SK-N-MC (cell line): ENCODE data around the gene OMA1.
"Not testable (repeated sequence)": the region's sequence is repeated elsewhere in the genome, so short reads cannot be mapped to it uniquely, and the experiment has no call there.

Experiments
- DNase-seq: peaks from one replicate; pipeline ENCODE4 v3.0.0-alpha.2; 2011; ENCODE audit warnings: low read depth, low spot score
- H3K27ac ChIP-seq: fragments of 200-600 bp; sonication (generic); 2 replicates; pipeline ENCODE4 v1.5.1; 2016; ENCODE audit warnings: mixed run types
- H3K36me3 ChIP-seq: fragments of 200-600 bp; sonication (generic); 2 replicates; pipeline ENCODE4 v1.6.1; 2017; ENCODE audit warnings: antibody characterized with exemption, low read length, mixed read lengths; ENCODE audit not compliant: insufficient read depth
- H3K4me3 ChIP-seq: fragments of 200-600 bp; sonication (generic); 2 replicates; pipeline ENCODE4 v1.5.1; 2016
- H3K9ac ChIP-seq: fragments of 200-600 bp; sonication (generic); 2 replicates; pipeline ENCODE4 v1.8.0; 2017; ENCODE audit warnings: mixed run types, mixed read lengths; ENCODE audit not compliant: insufficient read length
- H3K9me3 ChIP-seq: fragments of 200-600 bp; sonication (generic); 2 replicates; pipeline ENCODE4 v1.6.1; 2017; ENCODE audit warnings: low read depth, mild to moderate bottlenecking, antibody characterized with exemption, low read length, moderate library complexity, mixed read lengths
- EZH2 ChIP-seq: fragments of 200-600 bp; sonication (generic); IDR thresholded peaks from one replicate; pipeline ENCODE4 v1.6.1; 2017; ENCODE audit warnings: antibody characterized with exemption
- FOXP2 ChIP-seq: optimal IDR thresholded peaks from 2 replicates; pipeline ENCODE3; 2011; ENCODE audit warnings: mild to moderate bottlenecking, moderate library complexity; ENCODE audit not compliant: insufficient read depth; ENCODE audit errors: extremely low read length, control extremely low read depth
- POLR2AphosphoS5 ChIP-seq: IDR thresholded peaks from 2 replicates; pipeline ENCODE4 v1.6.1; 2012; ENCODE audit warnings: mild to moderate bottlenecking, low read depth, low read length, borderline replicate concordance

Gene OMA1

GRCh38 chr1:58496042-58496441, 50.5 kb downstream of the OMA1 start:
- Histone ChIP-seq H3K27ac (no peak overlapping the region), H3K9me3 (no peaks in the 10 kb centered on the region), H3K9ac (no peak overlapping the region), H3K36me3 (no peaks in the 10 kb centered on the region), H3K4me3 (no peak overlapping the region)
- no peak for DNase-seq
- no peak for TF ChIP-seq FOXP2
- TF ChIP-seq POLR2AphosphoS5, result no peak
- no peak for TF ChIP-seq EZH2

DNA sequence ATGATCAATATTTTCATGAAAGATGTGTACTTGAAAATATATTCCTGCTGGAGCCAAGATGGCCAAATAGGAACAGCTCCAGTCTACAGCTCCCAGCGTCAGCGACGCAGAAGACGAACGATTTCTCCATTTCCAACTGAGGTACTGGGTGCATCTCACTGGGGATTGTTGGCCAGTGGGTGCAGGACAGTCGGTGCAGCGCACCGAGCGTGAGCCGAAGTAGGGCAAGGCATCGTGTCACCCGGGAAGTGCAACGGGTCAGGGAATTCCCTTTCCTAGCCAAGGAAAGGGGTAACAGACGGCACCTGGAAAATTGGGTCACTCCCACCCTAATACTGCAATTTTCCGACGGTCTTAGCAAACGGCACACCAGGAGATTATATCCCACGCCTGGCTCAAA, 57.6 kb downstream of the OMA1 start:
- H3K27ac ChIP-seq, H3K9me3 ChIP-seq, H3K4me3 ChIP-seq, H3K36me3 ChIP-seq, DNase-seq, H3K9ac ChIP-seq: not testable (repeated sequence)

DNA sequence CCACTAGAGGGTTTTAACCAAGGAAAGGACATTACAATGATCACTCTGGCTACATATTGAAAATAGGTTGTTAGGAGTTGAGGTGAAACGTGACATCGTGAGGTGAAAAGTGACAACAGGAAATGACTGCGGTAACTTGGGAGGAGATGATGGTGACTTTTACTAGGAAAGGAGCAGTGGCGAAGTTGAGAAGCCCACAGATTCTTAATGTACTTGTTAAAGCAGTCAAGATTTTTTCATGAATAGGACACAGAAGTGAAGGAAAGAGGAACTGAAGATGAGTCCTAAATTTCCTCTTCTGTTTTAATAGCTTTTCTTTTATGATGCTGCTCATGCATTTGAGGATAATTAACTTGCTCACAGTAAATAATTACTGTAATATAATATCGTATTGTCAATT, 59.5 kb downstream of the OMA1 start:
- H3K4me3 ChIP-seq, result no peak overlapping the region
- H3K9me3 ChIP-seq, result no peaks in the 10 kb centered on the region
- H3K9ac ChIP-seq, result no peak overlapping the region
- H3K27ac ChIP-seq, result no peak overlapping the region
- TF ChIP-seq FOXP2 (no peak), EZH2 (no peak), POLR2AphosphoS5 (no peak)
- no peaks in the 10 kb centered on the region for H3K36me3 ChIP-seq
- DNase-seq, result no peak

- Histone ChIP-seq H3K27ac (no peak overlapping the region), H3K9ac (no peak overlapping the region), H3K9me3 (no peaks in the 10 kb centered on the region), H3K4me3 (no peak overlapping the region), H3K36me3 (no peaks in the 10 kb centered on the region)
- TF ChIP-seq POLR2AphosphoS5 (no peak), EZH2 (no peak), FOXP2 (no peak)
- no peak for DNase-seq
Observed at GRCh38 chr1:58481962-58482361, 64.6 kb downstream of the OMA1 start.

DNA sequence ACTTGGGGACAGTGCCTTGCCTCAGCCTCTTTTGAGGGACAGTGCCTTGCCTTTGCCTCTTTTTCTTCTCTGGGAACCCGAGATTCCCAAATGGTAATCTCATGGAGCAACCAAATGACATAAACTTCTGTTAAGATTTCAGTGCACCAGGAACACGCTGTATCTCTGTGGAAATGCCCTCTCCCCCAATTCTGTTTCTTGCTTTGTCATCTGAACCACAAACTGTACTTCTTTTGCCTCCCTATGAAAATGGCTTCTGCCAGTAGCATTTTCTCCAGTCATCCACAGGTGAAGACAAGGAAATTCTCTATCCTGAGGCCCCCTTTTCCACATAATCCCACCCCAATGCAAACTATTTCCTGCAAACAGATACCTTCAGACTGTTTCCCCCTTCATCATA, 66.3 kb downstream of the OMA1 start:
- Histone ChIP-seq H3K9me3 (no peaks in the 10 kb centered on the region), H3K27ac (no peak overlapping the region), H3K9ac (no peak overlapping the region), H3K4me3 (no peak overlapping the region), H3K36me3 (no peaks in the 10 kb centered on the region)
- no peak for TF ChIP-seq POLR2AphosphoS5
- no peak for DNase-seq

DNA sequence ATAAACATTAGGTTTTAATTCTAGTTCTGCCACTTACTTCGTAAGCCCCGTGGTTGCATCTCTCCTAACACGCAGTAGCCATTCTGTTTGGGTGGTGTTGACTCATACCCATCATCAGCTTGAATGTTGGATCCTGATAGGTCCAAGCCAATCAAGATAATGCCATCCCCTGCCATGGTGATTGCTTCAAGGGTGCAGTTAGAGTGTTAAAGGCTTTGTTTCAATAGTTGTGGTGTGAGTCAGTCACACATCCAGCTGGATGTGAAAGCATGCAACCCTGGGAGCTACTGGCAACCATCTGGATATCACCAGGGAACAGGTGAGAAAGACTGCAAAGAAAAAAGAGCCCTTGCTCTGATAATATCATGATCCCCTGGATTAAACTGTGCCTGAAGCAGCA, 69.1 kb downstream of the OMA1 start:
- Histone ChIP-seq H3K27ac (no peak overlapping the region), H3K4me3 (no peak overlapping the region), H3K36me3 (no peaks in the 10 kb centered on the region), H3K9ac (no peak overlapping the region), H3K9me3 (no peaks in the 10 kb centered on the region)
- DNase-seq, result no peak
- TF ChIP-seq FOXP2 (no peak), POLR2AphosphoS5 (no peak), EZH2 (no peak)

DNA sequence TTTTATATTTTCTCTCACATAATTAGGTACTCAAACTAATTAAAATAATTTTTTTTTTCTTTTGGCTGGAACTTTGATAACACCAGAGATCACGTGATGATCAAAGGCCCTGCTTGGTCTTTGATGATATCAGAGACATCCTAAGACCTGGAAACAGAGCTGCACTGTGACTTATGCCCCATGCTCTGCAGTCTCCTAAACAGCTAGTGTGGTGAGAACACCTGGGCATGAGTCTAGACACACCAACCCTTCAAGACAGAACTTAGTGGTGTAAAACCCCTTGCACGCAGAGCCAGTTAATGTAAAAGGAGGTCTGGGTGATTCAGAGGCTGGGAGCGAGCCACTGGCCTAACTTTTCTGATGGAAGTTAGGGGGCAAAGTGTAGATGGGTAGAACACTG, 70.3 kb downstream of the OMA1 start:
- H3K9me3 ChIP-seq, result no peaks in the 10 kb centered on the region
- H3K9ac ChIP-seq, result no peak overlapping the region
- H3K36me3 ChIP-seq, result no peaks in the 10 kb centered on the region
- no peak overlapping the region for H3K27ac ChIP-seq
- no peak for TF ChIP-seq EZH2
- TF ChIP-seq POLR2AphosphoS5, result no peak
- no peak for TF ChIP-seq FOXP2
- DNase-seq, result no peak
- H3K4me3 ChIP-seq, result no peak overlapping the region

DNA sequence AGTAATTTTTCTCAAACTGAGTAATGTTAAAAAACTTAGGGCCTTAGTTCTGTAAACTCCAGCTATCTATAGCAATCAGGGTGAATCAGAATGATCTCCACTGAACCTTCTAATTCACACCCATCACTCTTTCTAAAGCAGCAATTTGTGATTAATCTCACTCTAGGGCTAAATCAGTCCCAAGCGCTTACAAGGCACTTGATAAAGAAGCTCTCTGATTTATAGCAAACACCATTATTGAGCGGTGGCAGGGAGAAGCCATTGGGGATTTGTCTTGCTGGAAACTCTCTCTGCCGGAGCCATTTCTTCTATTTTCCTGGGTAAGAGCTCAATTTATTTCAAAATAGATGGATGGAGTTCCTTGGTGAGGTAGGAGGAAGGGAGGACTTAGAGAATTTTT, 77.0 kb downstream of the OMA1 start:
- H3K4me3 ChIP-seq, result no peak overlapping the region
- no peak for TF ChIP-seq POLR2AphosphoS5
- no peak for TF ChIP-seq EZH2
- TF ChIP-seq FOXP2, result no peak
- H3K27ac ChIP-seq, result no peak overlapping the region
- no peaks in the 10 kb centered on the region for H3K36me3 ChIP-seq
- no peaks in the 10 kb centered on the region for H3K9me3 ChIP-seq
- DNase-seq, result no peak
- H3K9ac ChIP-seq, result no peak overlapping the region

GRCh38 chr1:58469016-58469415, 77.5 kb downstream of the OMA1 start:
- no peak overlapping the region for H3K9ac ChIP-seq
- H3K9me3 ChIP-seq, result no peaks in the 10 kb centered on the region
- no peaks in the 10 kb centered on the region for H3K36me3 ChIP-seq
- DNase-seq, result no peak
- no peak overlapping the region for H3K27ac ChIP-seq
- no peak overlapping the region for H3K4me3 ChIP-seq
- no peak for TF ChIP-seq EZH2
- TF ChIP-seq POLR2AphosphoS5, result no peak
- TF ChIP-seq FOXP2, result no peak
